ENCODE results near the gene TENM4. TPM values are rescaled to one million over a fixed set of nuclear protein-coding genes. Genes with fewer than 3 reads are reported as not detected.

The TENM4 gene
- total RNA-seq, 4 donors from 2014 or later: 0.88 to 61.5 (median 4.0) TPM

DNA sequence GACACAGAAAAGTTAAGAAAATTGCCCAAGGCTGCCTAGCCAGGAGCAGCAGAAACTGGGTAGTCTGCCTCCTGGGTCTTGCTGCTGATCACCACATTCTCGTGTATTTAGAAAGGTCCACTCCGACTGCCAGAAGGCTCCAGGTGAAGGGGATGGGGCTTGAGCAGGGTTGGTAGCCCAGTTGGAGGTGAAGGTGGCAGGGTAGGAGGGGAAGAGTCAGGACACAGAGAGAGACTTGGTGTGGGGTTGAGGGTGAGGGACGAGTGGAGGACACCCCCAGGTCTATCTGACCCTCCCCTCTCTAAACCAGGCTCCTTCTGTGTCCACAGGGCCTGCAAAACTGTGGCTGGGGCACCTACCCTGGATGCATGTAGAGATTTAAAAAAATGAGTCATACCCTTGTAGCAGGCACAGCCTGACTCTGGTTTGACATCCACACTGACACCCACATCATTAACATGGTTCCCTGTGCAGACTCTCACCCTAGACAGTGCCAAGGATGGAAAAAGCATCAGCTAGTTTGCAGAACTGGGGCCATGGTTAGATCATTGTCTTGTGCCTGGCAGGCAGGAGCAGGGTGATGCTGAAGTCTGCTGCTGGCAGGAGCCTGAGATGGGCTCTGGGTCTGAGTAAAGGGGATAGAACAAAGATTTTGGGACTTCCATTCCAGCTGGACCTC is 273.2 kb downstream of the TENM4 start:
- intact Hi-C loops (cut with DNase I; ENCODE audit: low total_unique reads): no loop called here
- Histone ChIP-seq H3K36me3 (no peaks in the 10 kb centered on the region), H3K9me3 (no peaks in the 10 kb centered on the region), H3K27me3 (no peaks in the 10 kb centered on the region), H3K4me3 (no peak overlapping the region), H3K27ac (no peak overlapping the region), H3K4me1 (no peaks in the 10 kb centered on the region)
- DNase-seq: no peak
- TF ChIP-seq POLR2A (IDR thresholded peaks at IDR 0.05): no peak
- TF ChIP-seq, protein P1, sequence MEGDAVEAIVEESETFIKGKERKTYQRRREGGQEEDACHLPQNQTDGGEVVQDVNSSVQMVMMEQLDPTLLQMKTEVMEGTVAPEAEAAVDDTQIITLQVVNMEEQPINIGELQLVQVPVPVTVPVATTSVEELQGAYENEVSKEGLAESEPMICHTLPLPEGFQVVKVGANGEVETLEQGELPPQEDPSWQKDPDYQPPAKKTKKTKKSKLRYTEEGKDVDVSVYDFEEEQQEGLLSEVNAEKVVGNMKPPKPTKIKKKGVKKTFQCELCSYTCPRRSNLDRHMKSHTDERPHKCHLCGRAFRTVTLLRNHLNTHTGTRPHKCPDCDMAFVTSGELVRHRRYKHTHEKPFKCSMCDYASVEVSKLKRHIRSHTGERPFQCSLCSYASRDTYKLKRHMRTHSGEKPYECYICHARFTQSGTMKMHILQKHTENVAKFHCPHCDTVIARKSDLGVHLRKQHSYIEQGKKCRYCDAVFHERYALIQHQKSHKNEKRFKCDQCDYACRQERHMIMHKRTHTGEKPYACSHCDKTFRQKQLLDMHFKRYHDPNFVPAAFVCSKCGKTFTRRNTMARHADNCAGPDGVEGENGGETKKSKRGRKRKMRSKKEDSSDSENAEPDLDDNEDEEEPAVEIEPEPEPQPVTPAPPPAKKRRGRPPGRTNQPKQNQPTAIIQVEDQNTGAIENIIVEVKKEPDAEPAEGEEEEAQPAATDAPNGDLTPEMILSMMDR (IDR thresholded peaks at IDR 0.05): no peak

DNA sequence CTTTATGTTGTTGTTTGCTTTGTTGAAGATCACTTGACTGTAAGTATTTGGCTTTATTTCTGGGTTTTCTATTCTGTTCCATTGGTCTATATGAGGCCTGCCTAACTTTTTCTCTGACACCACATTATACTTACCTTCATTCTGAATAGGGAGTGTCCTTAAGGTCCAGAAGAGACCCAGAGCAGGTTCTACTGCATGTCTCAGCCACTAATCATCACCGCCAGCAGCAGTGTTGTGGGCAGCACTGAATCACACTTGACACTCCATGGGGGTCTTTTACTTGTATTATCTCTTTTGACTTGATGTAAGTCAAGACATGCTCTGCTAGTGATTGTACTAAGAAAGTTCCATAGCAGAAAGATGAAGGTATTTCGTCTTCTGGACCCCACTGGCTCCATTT is 274.9 kb downstream of the TENM4 start:
- Histone ChIP-seq H3K4me1 (no peaks in the 10 kb centered on the region), H3K27ac (no peak overlapping the region), H3K4me3 (no peak overlapping the region), H3K9me3 (no peaks in the 10 kb centered on the region), H3K27me3 (no peaks in the 10 kb centered on the region), H3K36me3 (no peaks in the 10 kb centered on the region)
- intact Hi-C loops (cut with DNase I; ENCODE audit: low total_unique reads): no loop called here
- no peak for DNase-seq
- no peak for TF ChIP-seq POLR2A (IDR thresholded peaks at IDR 0.05)
- TF ChIP-seq, protein P1 (IDR thresholded peaks at IDR 0.05): no peak

DNA sequence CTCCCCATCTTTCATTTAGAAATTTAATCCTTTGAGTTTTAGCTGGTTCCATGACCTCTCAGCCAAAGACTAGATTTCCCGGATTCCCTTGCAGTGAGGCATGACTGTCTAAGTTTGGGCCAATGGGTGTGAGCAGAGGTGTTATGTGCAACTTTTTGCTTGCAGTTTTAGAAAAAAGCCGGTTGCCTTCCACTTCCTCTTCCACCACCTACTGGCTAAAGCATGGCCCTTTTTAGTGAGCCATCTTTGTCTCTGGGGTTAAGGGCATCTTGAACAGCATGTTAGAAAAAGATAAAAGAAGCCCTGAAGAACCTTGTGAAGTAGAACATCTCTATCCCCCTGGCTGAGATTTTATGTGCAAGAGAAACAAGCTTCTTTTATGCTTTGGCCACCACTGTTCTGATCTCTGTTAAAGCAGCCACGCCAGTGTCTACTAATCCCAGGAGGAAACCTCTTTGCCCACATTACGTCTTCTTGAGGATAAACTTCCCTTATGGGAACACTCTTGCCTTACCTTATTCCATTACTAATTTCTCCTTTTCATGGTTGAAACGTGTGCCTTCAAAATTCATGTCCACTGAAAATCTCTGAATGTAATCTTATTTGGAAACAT is 279.9 kb downstream of the TENM4 start:
- Histone ChIP-seq H3K27me3 (no peaks in the 10 kb centered on the region), H3K36me3 (no peaks in the 10 kb centered on the region), H3K9me3 (no peaks in the 10 kb centered on the region), H3K27ac (no peak overlapping the region), H3K4me3 (no peak overlapping the region), H3K4me1 (no peaks in the 10 kb centered on the region)
- TF ChIP-seq, protein P1 (IDR thresholded peaks at IDR 0.05): no peak
- no peak for TF ChIP-seq POLR2A (IDR thresholded peaks at IDR 0.05)
- intact Hi-C loops (cut with DNase I; ENCODE audit: low total_unique reads): no loop called here
- DNase-seq: no peak

DNA sequence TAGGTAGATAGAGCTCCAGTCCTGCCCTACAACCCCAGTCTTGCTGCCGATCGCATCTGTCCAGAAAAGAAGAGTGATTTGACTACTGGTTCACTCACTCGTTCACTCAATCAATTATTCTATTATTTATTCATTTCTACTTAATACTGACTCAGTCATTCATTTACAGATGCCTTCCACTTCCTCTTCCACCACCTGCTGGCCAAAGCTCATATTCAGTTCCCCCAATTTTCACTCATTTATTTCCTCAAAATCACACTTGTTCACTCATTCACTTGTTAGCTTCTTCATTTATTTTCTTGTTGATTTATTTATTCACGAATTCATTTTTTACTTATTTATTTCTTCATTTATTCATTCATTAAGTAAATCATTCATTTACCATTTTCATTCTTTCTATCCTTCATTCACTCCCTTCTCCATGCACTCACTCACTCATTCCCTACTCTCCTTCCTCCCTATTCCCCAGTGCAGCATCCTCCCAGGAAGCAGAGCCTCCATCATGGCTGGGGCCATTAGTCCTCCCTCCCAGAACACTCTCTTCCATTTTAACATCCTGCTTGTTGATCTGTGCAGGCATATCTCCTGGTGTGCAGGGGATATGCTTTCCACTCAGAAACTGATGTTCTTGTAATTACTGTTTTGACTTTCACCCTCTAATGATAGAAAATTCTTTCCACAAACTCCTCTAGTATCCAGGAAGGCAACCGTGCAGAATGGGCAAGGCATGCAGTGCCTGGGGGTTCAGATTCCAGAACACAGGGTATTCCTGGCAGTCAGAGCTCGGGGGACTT is 281.0 kb downstream of the TENM4 start:
- intact Hi-C loops (cut with DNase I; ENCODE audit: low total_unique reads): no loop called here
- H3K27me3 ChIP-seq: no peaks in the 10 kb centered on the region
- no peak for DNase-seq
- no peak overlapping the region for H3K4me3 ChIP-seq
- no peaks in the 10 kb centered on the region for H3K36me3 ChIP-seq
- TF ChIP-seq, protein P1 (IDR thresholded peaks at IDR 0.05): no peak
- no peak for TF ChIP-seq POLR2A (IDR thresholded peaks at IDR 0.05)
- no peak overlapping the region for H3K27ac ChIP-seq
- H3K4me1 ChIP-seq: no peaks in the 10 kb centered on the region
- no peaks in the 10 kb centered on the region for H3K9me3 ChIP-seq

DNA sequence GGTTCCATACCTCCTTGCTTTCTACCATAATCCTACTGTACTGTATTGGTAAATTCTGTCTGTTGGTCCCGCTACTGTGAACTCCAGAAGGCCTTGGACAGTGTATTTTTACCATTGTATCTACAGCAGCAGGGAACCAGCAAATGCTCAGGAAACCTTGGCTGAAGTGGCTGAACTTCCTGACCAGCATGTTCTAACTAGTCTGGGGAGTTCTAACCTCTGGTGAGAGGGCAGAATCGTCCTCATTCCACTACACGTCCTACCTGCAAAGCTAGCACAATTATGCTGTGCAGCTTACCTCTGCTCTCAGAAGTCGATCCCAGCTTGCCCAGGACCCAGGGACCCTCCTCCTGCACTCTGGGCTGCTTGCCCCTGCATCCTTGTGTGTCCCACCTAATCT is 283.1 kb downstream of the TENM4 start:
- Histone ChIP-seq H3K36me3 (no peaks in the 10 kb centered on the region), H3K9me3 (no peaks in the 10 kb centered on the region), H3K27ac (no peak overlapping the region), H3K27me3 (no peaks in the 10 kb centered on the region), H3K4me1 (no peaks in the 10 kb centered on the region), H3K4me3 (no peak overlapping the region)
- TF ChIP-seq POLR2A (IDR thresholded peaks at IDR 0.05): no peak
- TF ChIP-seq, protein P1 (IDR thresholded peaks at IDR 0.05): no peak
- intact Hi-C loops (cut with DNase I; ENCODE audit: low total_unique reads): no loop called here
- DNase-seq: no peak

Data from uterus (tissue), 4 donors.